Measurements from ENCODE around the gene NKX2-3.

Gene NKX2-3

GRCh38 chr10:99558708-99559107, 26.0 kb downstream of the NKX2-3 start:
- H3K36me3 ChIP-seq (ENCODE audit: control insufficient read depth, insufficient read depth, low read length): no peaks in the 10 kb centered on the region
- WGBS, 2 experiments: 90 to 95% methylated on average over 4 of the region's 4 CpGs

GRCh38 chr10:99560277-99561126, 27.8 kb downstream of the NKX2-3 start:
- no peak overlapping the region for H3K4me3 ChIP-seq (ENCODE audit: insufficient read depth, low read depth, low read length)
- H3K36me3 ChIP-seq (ENCODE audit: control insufficient read depth, insufficient read depth, low read length): no peaks in the 10 kb centered on the region
- no peak overlapping the region for H3K27ac ChIP-seq (ENCODE audit: insufficient read depth, low read depth, low read length, poor library complexity, severe bottlenecking)
- no peaks in the 10 kb centered on the region for H3K27me3 ChIP-seq (ENCODE audit: control insufficient read depth, insufficient read depth, low read length, poor library complexity, severe bottlenecking)
- H3K4me1 ChIP-seq (ENCODE audit: control insufficient read depth, insufficient read depth, low read length): peaks cover 3% of the 10 kb centered on the region
- WGBS, 2 experiments: 44 to 48% methylated on average over 10 to 13 of the region's 13 CpGs
- no peaks in the 10 kb centered on the region for H3K9me3 ChIP-seq (ENCODE audit: control insufficient read depth, low read length)

More at GRCh38 chr10:99558708-99559107, 26.0 kb downstream of the NKX2-3 start:
- Histone ChIP-seq H3K9me3 (ENCODE audit: control insufficient read depth, low read length) (no peaks in the 10 kb centered on the region), H3K4me3 (ENCODE audit: insufficient read depth, low read depth, low read length) (no peak overlapping the region), H3K4me1 (ENCODE audit: control insufficient read depth, insufficient read depth, low read length) (peaks cover 5% of the 10 kb centered on the region), H3K27me3 (ENCODE audit: control insufficient read depth, insufficient read depth, low read length, poor library complexity, severe bottlenecking) (peaks cover 3% of the 10 kb centered on the region), H3K27ac (ENCODE audit: insufficient read depth, low read depth, low read length, poor library complexity, severe bottlenecking) (no peak overlapping the region)

DNA sequence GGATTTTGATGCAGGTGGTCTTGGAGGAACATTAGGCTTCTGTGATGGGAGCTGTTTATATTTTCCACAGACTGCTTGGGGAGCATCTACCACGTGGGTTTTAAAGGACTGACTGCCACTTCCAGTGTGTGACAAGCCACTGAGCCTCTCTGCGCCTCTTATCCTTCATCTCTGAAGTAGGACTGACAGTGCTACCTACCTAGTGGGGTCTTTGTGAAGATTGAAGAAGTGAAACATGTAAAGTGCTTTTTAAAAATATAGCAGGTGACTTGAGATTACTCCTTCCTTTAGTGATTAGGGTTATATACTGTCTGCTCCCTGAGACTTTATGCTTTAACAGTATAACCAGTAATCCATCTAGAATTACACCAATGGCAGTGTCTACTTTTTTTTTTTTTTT, 29.9 kb downstream of the NKX2-3 start:
- Histone ChIP-seq H3K36me3 (ENCODE audit: control insufficient read depth, insufficient read depth, low read length) (no peaks in the 10 kb centered on the region), H3K4me1 (ENCODE audit: control insufficient read depth, insufficient read depth, low read length) (no peaks in the 10 kb centered on the region), H3K4me3 (ENCODE audit: insufficient read depth, low read depth, low read length) (no peak overlapping the region), H3K9me3 (ENCODE audit: control insufficient read depth, low read length) (no peaks in the 10 kb centered on the region), H3K27ac (ENCODE audit: insufficient read depth, low read depth, low read length, poor library complexity, severe bottlenecking) (no peak overlapping the region), H3K27me3 (ENCODE audit: control insufficient read depth, insufficient read depth, low read length, poor library complexity, severe bottlenecking) (no peaks in the 10 kb centered on the region)
- 65 to 77% methylated on average over 2 of the region's 2 CpGs for WGBS, 2 experiments

- H3K4me1 ChIP-seq (ENCODE audit: control insufficient read depth, insufficient read depth, low read length): no peaks in the 10 kb centered on the region
- H3K27me3 ChIP-seq (ENCODE audit: control insufficient read depth, insufficient read depth, low read length, poor library complexity, severe bottlenecking): no peaks in the 10 kb centered on the region
- H3K4me3 ChIP-seq (ENCODE audit: insufficient read depth, low read depth, low read length): no peak overlapping the region
- no peaks in the 10 kb centered on the region for H3K36me3 ChIP-seq (ENCODE audit: control insufficient read depth, insufficient read depth, low read length)
- WGBS, 2 experiments: 87 to 91% methylated on average over 3 of the region's 3 CpGs
- no peak overlapping the region for H3K27ac ChIP-seq (ENCODE audit: insufficient read depth, low read depth, low read length, poor library complexity, severe bottlenecking)
- H3K9me3 ChIP-seq (ENCODE audit: control insufficient read depth, low read length): no peaks in the 10 kb centered on the region
Measured at GRCh38 chr10:99564361-99564760, 31.6 kb downstream of the NKX2-3 start.

- H3K9me3 ChIP-seq (ENCODE audit: control insufficient read depth, low read length): no peaks in the 10 kb centered on the region
Measured at GRCh38 chr10:99565166-99565565, 32.4 kb downstream of the NKX2-3 start.

DNA sequence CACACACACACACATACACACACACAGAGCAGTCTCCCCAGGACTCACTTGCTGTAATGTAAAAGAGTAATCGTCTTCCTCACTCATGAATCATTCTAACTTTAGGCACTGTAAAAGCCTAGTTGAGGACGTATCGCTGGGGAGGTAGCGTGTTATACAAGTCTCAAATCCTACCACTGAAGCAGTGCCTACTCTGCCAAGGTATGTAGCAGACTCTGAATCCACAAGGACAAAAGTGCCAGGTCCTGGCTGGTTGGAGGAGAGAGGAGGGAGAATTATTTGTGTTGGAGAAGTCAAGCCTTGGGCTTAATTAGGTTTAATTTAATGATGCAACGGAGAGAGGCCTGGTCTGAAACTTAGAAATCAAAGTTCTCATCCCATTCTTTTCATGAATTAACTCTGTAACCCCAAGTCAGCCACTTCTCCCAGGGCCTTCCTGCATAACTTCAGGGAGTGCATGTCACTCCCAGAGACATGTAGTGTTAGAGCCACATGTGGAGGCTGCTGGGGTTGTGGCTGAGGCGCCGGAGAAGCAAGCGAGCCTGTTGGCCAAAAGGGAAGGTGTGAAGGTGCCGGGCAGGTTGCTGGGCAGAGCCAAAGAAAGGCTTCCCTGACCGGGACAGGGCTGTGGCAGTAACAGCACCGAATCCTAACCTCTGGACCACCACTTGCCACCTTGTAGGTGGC, 36.7 kb downstream of the NKX2-3 start:
- Histone ChIP-seq H3K36me3 (ENCODE audit: control insufficient read depth, insufficient read depth, low read length) (no peaks in the 10 kb centered on the region), H3K4me3 (ENCODE audit: insufficient read depth, low read depth, low read length) (no peak overlapping the region), H3K9me3 (ENCODE audit: control insufficient read depth, low read length) (no peaks in the 10 kb centered on the region), H3K4me1 (ENCODE audit: control insufficient read depth, insufficient read depth, low read length) (no peaks in the 10 kb centered on the region), H3K27ac (ENCODE audit: insufficient read depth, low read depth, low read length, poor library complexity, severe bottlenecking) (no peak overlapping the region), H3K27me3 (ENCODE audit: control insufficient read depth, insufficient read depth, low read length, poor library complexity, severe bottlenecking) (no peaks in the 10 kb centered on the region)
- 77 to 80% methylated on average over 11 of the region's 11 CpGs for WGBS, 2 experiments

More at GRCh38 chr10:99565166-99565565, 32.4 kb downstream of the NKX2-3 start:
- 96 to 98% methylated on average over 4 of the region's 4 CpGs for WGBS, 2 experiments
- Histone ChIP-seq H3K4me3 (ENCODE audit: insufficient read depth, low read depth, low read length) (no peak overlapping the region), H3K27ac (ENCODE audit: insufficient read depth, low read depth, low read length, poor library complexity, severe bottlenecking) (no peak overlapping the region), H3K36me3 (ENCODE audit: control insufficient read depth, insufficient read depth, low read length) (no peaks in the 10 kb centered on the region), H3K4me1 (ENCODE audit: control insufficient read depth, insufficient read depth, low read length) (no peaks in the 10 kb centered on the region), H3K27me3 (ENCODE audit: control insufficient read depth, insufficient read depth, low read length, poor library complexity, severe bottlenecking) (no peaks in the 10 kb centered on the region)

- Histone ChIP-seq H3K9me3 (ENCODE audit: control insufficient read depth, low read length) (no peaks in the 10 kb centered on the region), H3K27me3 (ENCODE audit: control insufficient read depth, insufficient read depth, low read length, poor library complexity, severe bottlenecking) (no peaks in the 10 kb centered on the region), H3K4me3 (ENCODE audit: insufficient read depth, low read depth, low read length) (no peak overlapping the region), H3K36me3 (ENCODE audit: control insufficient read depth, insufficient read depth, low read length) (no peaks in the 10 kb centered on the region), H3K27ac (ENCODE audit: insufficient read depth, low read depth, low read length, poor library complexity, severe bottlenecking) (no peak overlapping the region), H3K4me1 (ENCODE audit: control insufficient read depth, insufficient read depth, low read length) (no peaks in the 10 kb centered on the region)
Measured at GRCh38 chr10:99569961-99570360, 37.2 kb downstream of the NKX2-3 start.

- Histone ChIP-seq H3K4me1 (ENCODE audit: control insufficient read depth, insufficient read depth, low read length) (no peaks in the 10 kb centered on the region), H3K36me3 (ENCODE audit: control insufficient read depth, insufficient read depth, low read length) (no peaks in the 10 kb centered on the region), H3K4me3 (ENCODE audit: insufficient read depth, low read depth, low read length) (no peak overlapping the region), H3K27me3 (ENCODE audit: control insufficient read depth, insufficient read depth, low read length, poor library complexity, severe bottlenecking) (no peaks in the 10 kb centered on the region), H3K27ac (ENCODE audit: insufficient read depth, low read depth, low read length, poor library complexity, severe bottlenecking) (no peak overlapping the region), H3K9me3 (ENCODE audit: control insufficient read depth, low read length) (no peaks in the 10 kb centered on the region)
- WGBS, 2 experiments: 90 to 100% methylated on average over 1 of the region's 1 CpG
Measured at GRCh38 chr10:99571816-99572215, 39.1 kb downstream of the NKX2-3 start.

DNA sequence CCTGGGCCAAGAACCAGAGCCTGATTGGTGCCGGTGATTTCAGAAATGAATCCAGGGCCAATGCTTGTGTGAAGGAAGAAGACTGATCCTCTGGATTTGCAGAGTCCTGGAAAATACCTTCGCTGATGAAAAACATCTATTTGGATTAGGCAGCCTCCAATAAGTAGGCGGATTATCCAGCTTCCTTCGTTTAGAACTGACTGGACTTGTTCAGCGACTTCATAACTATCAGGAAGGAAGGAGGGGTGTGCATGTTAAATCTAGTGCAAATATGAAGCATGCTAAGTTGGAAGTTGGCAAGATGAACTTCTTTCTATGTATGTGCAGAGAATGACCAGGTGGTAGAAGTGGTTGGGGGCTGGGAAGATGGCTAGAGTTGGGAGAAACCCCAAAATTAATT, 41.0 kb downstream of the NKX2-3 start:
- H3K4me1 ChIP-seq (ENCODE audit: control insufficient read depth, insufficient read depth, low read length): no peaks in the 10 kb centered on the region
- no peaks in the 10 kb centered on the region for H3K9me3 ChIP-seq (ENCODE audit: control insufficient read depth, low read length)
- H3K4me3 ChIP-seq (ENCODE audit: insufficient read depth, low read depth, low read length): no peak overlapping the region
- H3K27me3 ChIP-seq (ENCODE audit: control insufficient read depth, insufficient read depth, low read length, poor library complexity, severe bottlenecking): no peaks in the 10 kb centered on the region
- WGBS, 2 experiments: 91 to 94% methylated on average over 5 of the region's 5 CpGs
- H3K36me3 ChIP-seq (ENCODE audit: control insufficient read depth, insufficient read depth, low read length): no peaks in the 10 kb centered on the region
- no peak overlapping the region for H3K27ac ChIP-seq (ENCODE audit: insufficient read depth, low read depth, low read length, poor library complexity, severe bottlenecking)

- Histone ChIP-seq H3K27ac (ENCODE audit: insufficient read depth, low read depth, low read length, poor library complexity, severe bottlenecking) (no peak overlapping the region), H3K36me3 (ENCODE audit: control insufficient read depth, insufficient read depth, low read length) (no peaks in the 10 kb centered on the region)
- 83 to 90% methylated on average over 1 of the region's 1 CpG for WGBS, 2 experiments
Measured at GRCh38 chr10:99579971-99580370, 47.2 kb downstream of the NKX2-3 start.

More at GRCh38 chr10:99579971-99580370, 47.2 kb downstream of the NKX2-3 start:
- Histone ChIP-seq H3K4me3 (ENCODE audit: insufficient read depth, low read depth, low read length) (no peak overlapping the region), H3K4me1 (ENCODE audit: control insufficient read depth, insufficient read depth, low read length) (peaks cover 7% of the 10 kb centered on the region), H3K27me3 (ENCODE audit: control insufficient read depth, insufficient read depth, low read length, poor library complexity, severe bottlenecking) (no peaks in the 10 kb centered on the region), H3K9me3 (ENCODE audit: control insufficient read depth, low read length) (no peaks in the 10 kb centered on the region)
